ENCODE results near the gene PPP2R2C.

PPP2R2C gene

DNA sequence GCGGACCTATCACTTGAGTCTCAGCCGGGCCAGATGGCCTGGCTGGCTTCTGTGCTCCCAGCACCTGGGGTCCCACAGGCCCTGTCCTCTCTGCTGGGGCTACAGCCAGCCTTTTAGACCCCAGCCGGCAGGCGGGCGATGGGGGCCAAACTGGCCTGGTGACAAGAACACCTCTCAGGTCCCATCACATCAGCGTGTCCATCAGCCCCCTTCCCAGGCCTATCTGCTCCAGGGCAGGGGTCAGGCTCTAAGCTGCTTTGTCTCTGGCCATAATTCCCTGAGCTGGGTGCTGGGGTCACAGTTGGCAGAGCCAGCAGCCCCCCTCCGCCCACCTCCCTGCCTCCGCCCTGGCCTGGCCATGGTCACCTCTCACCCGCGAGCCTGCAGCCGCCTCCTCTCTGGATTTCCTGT, 77.7 kb downstream of the PPP2R2C start:
- H3K4me3 ChIP-seq (ENCODE audit: low read depth, low read length), result no peak overlapping the region
- TF ChIP-seq, protein P1, sequence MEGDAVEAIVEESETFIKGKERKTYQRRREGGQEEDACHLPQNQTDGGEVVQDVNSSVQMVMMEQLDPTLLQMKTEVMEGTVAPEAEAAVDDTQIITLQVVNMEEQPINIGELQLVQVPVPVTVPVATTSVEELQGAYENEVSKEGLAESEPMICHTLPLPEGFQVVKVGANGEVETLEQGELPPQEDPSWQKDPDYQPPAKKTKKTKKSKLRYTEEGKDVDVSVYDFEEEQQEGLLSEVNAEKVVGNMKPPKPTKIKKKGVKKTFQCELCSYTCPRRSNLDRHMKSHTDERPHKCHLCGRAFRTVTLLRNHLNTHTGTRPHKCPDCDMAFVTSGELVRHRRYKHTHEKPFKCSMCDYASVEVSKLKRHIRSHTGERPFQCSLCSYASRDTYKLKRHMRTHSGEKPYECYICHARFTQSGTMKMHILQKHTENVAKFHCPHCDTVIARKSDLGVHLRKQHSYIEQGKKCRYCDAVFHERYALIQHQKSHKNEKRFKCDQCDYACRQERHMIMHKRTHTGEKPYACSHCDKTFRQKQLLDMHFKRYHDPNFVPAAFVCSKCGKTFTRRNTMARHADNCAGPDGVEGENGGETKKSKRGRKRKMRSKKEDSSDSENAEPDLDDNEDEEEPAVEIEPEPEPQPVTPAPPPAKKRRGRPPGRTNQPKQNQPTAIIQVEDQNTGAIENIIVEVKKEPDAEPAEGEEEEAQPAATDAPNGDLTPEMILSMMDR (IDR thresholded peaks at IDR 0.05; ENCODE audit: borderline replicate concordance, insufficient read depth, low read depth, low read length), result no peak

DNA sequence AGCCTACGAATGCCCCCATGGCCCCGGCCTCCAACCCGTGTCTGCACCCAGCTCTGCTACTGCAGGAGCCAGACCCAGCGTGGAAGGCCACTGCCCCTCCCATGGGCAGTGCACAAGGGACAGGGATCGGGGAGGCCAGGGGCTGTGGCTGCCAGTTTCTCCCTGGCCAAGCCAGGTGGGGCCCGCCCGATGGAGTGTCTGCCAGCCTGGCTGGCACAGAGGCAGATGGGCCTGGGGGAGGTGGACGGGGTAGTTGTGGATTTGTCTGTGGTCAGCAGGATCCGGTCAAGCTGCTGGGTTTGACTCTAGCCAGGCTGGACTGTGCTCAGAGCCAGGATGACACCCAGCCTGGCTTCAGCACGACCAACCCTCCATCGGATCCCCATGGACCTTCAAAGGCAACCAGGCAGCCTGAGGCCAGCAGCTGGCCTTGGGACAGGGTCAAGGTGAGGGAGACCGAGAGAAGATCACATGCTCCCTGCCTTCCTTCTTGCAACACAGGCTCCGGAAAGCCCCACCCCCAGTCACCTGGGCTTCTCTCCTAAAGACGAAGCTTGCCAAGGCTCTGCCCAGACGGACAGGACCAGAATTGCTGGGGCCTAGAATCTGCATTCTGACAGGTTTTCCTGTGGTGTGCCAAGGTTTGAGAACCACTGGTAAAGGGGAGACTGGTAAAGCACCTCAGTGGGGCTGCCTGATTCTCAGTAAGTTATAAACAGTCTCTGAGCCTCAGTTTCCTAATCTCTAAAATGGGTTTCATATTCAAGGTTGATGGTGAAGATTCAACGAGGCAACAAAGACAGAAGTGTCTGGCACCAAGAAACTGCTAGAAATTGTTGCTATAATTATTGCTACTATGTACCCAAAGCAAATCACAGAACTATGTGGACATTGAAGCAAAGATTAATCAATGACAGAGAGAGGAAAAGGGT, 78.6 kb downstream of the PPP2R2C start:
- no peak overlapping the region for H3K4me3 ChIP-seq (ENCODE audit: low read depth, low read length)
- TF ChIP-seq, protein P1 (IDR thresholded peaks at IDR 0.05; ENCODE audit: borderline replicate concordance, insufficient read depth, low read depth, low read length), result no peak

DNA sequence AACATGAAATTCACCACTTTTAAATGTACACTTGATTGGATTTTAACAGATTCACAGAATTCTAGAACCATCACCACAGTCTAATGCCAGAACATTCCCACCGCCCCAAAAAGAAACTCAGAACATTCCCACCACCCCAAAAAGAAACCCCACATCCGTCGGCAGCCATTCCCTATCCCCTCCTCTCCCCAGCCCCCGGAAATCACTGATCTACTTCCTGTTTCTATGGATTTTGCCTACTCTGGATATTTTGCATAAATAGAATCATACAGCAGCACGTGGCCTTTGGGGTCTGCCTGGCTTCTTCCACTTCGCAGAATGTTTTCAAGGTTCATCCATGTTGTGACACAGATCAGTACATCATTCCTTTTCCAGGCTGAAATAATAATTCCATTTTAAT, 79.3 kb downstream of the PPP2R2C start:
- no peak overlapping the region for H3K4me3 ChIP-seq (ENCODE audit: low read depth, low read length)
- TF ChIP-seq, protein P1 (IDR thresholded peaks at IDR 0.05; ENCODE audit: borderline replicate concordance, insufficient read depth, low read depth, low read length), result no peak

DNA sequence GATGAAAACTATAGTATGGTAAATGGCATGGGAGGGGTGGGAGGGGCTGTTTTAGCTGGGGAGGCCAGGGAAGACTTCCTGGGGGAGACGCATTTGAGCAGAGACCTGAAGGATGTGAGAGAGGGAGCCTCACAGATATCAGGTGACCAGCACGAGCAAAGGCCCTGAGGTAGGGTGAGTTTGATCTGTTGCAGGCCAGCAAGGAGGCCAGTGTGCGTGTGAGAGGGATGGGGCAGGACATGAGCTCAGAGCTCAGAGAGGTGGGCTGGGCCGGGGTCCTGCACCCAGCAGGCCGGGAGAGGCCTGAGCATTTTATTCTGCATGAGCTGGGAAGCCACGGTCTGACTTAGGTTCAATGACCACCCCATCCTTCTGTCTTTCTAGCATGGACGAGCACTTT, 80.0 kb downstream of the PPP2R2C start:
- TF ChIP-seq, protein P1 (IDR thresholded peaks at IDR 0.05; ENCODE audit: borderline replicate concordance, insufficient read depth, low read depth, low read length), result no peak
- H3K4me3 ChIP-seq (ENCODE audit: low read depth, low read length), result no peak overlapping the region

DNA sequence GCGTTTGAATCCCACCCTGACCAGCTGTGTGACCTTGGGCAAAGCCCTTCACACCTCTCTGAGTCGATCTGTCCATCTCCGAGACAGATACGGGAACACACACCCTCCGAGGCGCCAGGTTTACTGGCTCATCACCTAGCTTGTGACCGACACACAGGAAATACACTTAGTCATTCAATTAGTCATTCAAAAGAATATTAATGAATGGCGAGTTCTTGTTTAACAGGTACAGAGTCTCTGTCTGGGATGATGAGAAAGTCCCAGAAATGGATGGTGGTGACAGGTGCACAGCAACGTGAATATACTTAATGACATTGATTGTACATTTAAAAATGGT, 80.6 kb downstream of the PPP2R2C start:
- H3K4me3 ChIP-seq (ENCODE audit: low read depth, low read length), result no peak overlapping the region
- TF ChIP-seq, protein P1 (IDR thresholded peaks at IDR 0.05; ENCODE audit: borderline replicate concordance, insufficient read depth, low read depth, low read length), result no peak

DNA sequence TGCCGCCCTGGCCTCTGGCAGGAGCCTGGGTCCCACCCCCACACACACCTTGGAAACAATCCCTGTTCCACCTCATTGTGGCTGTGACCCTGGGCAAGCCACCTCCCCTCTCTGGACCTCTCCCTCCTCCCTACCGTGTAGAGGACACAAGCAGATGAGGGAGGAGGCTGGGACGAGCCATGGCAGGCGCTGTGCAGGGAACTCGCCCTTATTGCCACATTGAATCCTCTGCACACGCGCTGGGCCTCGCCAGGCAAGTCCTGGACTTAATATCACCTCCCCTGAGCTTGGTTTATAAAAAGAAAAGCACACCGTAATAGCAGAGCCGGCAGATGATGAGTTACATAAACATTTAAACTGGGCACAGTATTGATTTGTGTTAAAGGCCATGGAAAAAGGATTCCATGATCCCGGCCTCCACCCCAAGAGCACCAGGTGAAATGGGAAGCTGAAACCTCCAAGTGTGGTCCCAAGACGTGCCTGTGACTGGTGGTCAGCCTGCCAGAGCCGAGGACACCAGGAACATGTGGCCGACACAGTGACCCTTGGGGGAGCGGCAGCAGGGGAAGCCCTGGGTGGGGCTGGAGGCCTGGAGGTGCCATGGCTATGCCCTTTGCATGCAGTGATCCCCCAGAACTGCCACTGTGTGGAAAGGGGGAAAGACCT, 81.1 kb downstream of the PPP2R2C start:
- no peak overlapping the region for H3K4me3 ChIP-seq (ENCODE audit: low read depth, low read length)
- TF ChIP-seq, protein P1 (IDR thresholded peaks at IDR 0.05; ENCODE audit: borderline replicate concordance, insufficient read depth, low read depth, low read length), result no peak
